Brain microvascular endothelial cell (primary cell): ENCODE measurements around the gene ZNF527.

Experiments
- DNase-seq: peaks from one replicate; pipeline ENCODE4 v3.0.0-alpha.2; 2020
- H3K27ac ChIP-seq: fragments of 250-450 bp; sonication (Bioruptor Pico); 2 replicates; pipeline ENCODE4 v1.5.1; 2020; ENCODE audit warnings: mild to moderate bottlenecking, moderate library complexity
- H3K27me3 ChIP-seq: fragments of 250-450 bp; sonication (Bioruptor Pico); replicated peaks from 2 replicates; pipeline ENCODE4 v1.5.1; 2020; ENCODE audit warnings: mild to moderate bottlenecking
- H3K36me3 ChIP-seq: fragments of 250-450 bp; sonication (Bioruptor Pico); replicated peaks from 2 replicates; pipeline ENCODE4 v1.5.1; 2020; ENCODE audit warnings: mild to moderate bottlenecking
- H3K4me3 ChIP-seq: 2 replicates; pipeline ENCODE4 v1.5.1; 2011; ENCODE audit warnings: low read depth, mild to moderate bottlenecking, control low read depth, low read length, moderate library complexity
- CTCF ChIP-seq: IDR thresholded peaks from 2 replicates; pipeline ENCODE4 v1.5.1; 2011; ENCODE audit warnings: low read depth, mild to moderate bottlenecking, moderate library complexity, low read length, control low read depth, inconsistent platforms; ENCODE audit errors: missing control alignments
- in situ Hi-C: cut with HindIII; loops from 2 replicates; pipeline ENCODE4 v1.10.0; 2017; ENCODE audit warnings: low sequenced_read_pairs, low pct_ligation_motif_present

The ZNF527 gene

GRCh38 chr19:37370880-37371661 lies at the start of gene ZNF527:
Gene ZNF527, plus strand, starts transcription at chr19:37371099. Its CDS starts 3,100 bp downstream, at chr19:37374199.
- in situ Hi-C loops = no loop called here
- Histone ChIP-seq H3K27ac (peak within 1 kb of the TSS; percentile 22), H3K27me3 (no peaks in the 10 kb centered on the region), H3K4me3 (peak within 1 kb of the TSS; percentile 85), H3K36me3 (peaks cover 6% of the 10 kb centered on the region)
- TF ChIP-seq CTCF = no peak
- DNase-seq = peak; percentile 98

DNA sequence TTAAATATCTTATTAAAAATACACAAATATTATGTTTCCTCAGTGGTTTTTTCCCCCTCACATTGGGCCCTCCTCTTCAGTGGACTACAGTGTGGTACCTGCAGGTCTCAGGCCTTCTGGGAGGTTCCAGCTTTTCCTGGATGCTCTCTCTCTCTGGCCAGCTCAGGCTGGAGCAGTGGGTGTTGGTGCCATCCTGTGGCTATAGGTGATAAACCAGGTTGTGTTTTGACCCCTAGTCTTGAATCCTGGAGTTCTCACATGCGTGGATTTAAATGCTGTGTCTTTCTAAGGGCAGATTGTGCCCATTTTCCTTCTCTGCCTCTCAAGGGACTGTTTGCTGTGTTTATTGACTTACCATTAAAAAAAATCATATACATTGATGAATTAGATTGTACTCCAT lies 41.2 kb upstream of the ZNF527 start:
- no peak overlapping the region for H3K27ac ChIP-seq
- in situ Hi-C loops = no loop called here
- peak; percentile 34 for TF ChIP-seq CTCF
- H3K36me3 ChIP-seq = peaks cover 29% of the 10 kb centered on the region
- DNase-seq = no peak
- no peak overlapping the region for H3K4me3 ChIP-seq
- no peaks in the 10 kb centered on the region for H3K27me3 ChIP-seq

DNA sequence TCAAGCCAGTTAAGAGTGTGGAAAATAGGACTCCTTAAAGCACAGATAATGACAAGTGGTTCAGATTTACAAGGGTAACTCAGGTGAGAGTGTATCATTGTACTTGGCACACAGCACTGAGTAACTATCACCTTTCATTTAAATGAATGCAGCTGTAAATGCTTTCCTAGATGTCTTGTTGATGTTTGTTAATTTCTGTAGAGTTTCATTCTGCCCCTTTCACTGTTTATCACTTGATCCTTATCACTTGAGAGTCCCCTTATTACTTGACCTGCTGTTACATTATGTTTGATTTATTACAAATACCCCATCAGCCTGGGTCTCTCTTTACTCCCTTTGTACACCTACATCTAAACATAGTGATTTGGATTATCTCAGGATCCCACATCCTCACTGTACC lies 38.1 kb upstream of the ZNF527 start:
- Histone ChIP-seq H3K27me3 (no peaks in the 10 kb centered on the region), H3K4me3 (no peak overlapping the region), H3K36me3 (peaks cover 19% of the 10 kb centered on the region), H3K27ac (no peak overlapping the region)
- in situ Hi-C loops = no loop called here
- no peak for DNase-seq
- no peak for TF ChIP-seq CTCF

DNA sequence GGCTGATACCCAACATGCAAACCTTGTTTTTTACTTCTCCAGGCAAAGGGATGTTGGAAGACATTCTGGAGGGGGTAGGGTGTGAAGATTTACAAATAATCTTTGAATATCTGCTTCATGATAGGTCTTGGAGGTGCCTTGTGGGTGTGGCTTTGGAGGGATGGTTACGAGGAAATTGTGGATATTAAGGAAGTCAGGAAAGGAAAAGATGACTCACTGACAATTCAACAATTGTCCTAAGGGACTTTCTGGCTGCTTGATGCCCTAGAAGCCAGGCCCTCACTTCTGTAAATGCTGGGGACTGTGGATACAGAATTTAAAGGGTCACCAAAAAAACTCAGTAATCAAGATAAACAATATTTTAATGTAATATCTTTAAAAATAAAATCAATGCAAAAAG lies 37.4 kb upstream of the ZNF527 start:
- Histone ChIP-seq H3K27ac (no peak overlapping the region), H3K4me3 (no peak overlapping the region), H3K27me3 (no peaks in the 10 kb centered on the region), H3K36me3 (peaks cover 12% of the 10 kb centered on the region)
- no peak for TF ChIP-seq CTCF
- no peak for DNase-seq
- in situ Hi-C loops = no loop called here

- Histone ChIP-seq H3K27me3 (no peaks in the 10 kb centered on the region), H3K36me3 (peaks cover 3% of the 10 kb centered on the region), H3K4me3 (peak overlapping the region; percentile 97), H3K27ac (peak overlapping the region; percentile 69)
- peak; percentile 90 for DNase-seq
- TF ChIP-seq CTCF = no peak
- in situ Hi-C loops = no loop called here
Observed at GRCh38 chr19:37334179-37335071, 36.5 kb upstream of the ZNF527 start.
